ENCODE results near the gene RNF38.

- no peak for TF ChIP-seq YY1 (IDR thresholded peaks at IDR 0.05; ENCODE audit: insufficient read depth, insufficient read length)
- TF ChIP-seq SUZ12 (IDR thresholded peaks at IDR 0.05; ENCODE audit: extremely low read depth, insufficient read depth, insufficient read length) = no peak
- no peak for TF ChIP-seq ZNF274 (IDR thresholded peaks at IDR 0.05; ENCODE audit: low read depth, low read length)
These were observed 74.8 kb downstream of the RNF38 start for GRCh38 chr9:36325081-36325828.

Data from NT2/D1 (cell line).